Uterus (tissue), 2 donors: ENCODE data around the gene CHST11.

Experiments
- CTCF ChIP-seq, 4 experiments: fragments of 200-600 bp in 2 of 4; fragments of 450-650 bp in 2 of 4; sonication (generic) in 2 of 4; IDR thresholded peaks; one replicate each; pipeline ENCODE4 v1.5.1; 2016 to 2019; ENCODE audit warnings: antibody characterized with exemption in 4 of 4, mild to moderate bottlenecking in 2 of 4, moderate library complexity in 1 of 4
- POLR2A ChIP-seq, 2 donors: fragments of 450-650 bp; IDR thresholded peaks; one replicate each; pipeline ENCODE4 v1.6.1; 2016; ENCODE audit warnings: antibody characterized with exemption in 2 of 2, mild to moderate bottlenecking in 1 of 2, moderate library complexity in 1 of 2

- TF ChIP-seq CTCF (IDR thresholded peaks at IDR 0.05) (no peak), POLR2A (IDR thresholded peaks at IDR 0.05) (no peak)
Measured at GRCh38 chr12:104604070-104604994, 147.6 kb downstream of the CHST11 start.
